HG02943 (cell line): ENCODE measurements around the gene PKNOX2.

Experiments
- ATAC-seq: cut with Tn5 transposase; IDR thresholded peaks from one replicate; pipeline ENCODE4 v1.9.1; 2021; ENCODE audit warnings: mild to moderate bottlenecking, low read depth, moderate library complexity; ENCODE audit not compliant: unreplicated experiment

Gene PKNOX2

DNA sequence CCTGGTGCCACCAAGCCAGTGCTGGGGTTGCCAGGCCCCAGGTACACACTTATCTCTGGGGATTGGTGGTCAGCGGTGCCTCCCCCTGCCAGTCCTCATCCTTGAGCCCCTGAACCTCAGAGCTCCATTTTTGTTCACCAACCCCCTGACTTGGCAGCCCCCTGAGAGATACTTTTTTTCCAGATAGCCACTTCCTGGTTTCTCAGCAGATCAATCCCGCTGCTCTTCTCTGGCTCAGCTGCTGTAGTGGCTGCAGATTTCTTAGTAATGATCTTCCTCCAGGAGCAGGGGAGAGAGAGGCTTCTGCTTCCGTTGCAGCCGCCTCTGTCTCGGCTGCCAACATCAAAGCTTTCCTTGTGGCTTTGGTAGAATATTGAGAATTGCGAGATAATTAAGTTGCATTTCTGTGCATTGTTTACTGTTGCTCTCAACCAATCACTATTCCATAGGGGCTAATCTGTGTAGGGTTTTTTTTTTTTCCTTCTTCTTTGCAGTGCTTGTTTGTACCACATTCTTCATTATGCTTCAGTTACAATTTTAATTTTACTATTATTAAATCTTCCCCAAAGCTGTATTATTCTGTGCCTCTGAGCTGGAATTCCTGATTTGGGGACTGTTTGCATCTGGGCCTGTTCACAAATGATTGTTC lies 92.1 kb downstream of the PKNOX2 start:
- no peak for ATAC-seq

DNA sequence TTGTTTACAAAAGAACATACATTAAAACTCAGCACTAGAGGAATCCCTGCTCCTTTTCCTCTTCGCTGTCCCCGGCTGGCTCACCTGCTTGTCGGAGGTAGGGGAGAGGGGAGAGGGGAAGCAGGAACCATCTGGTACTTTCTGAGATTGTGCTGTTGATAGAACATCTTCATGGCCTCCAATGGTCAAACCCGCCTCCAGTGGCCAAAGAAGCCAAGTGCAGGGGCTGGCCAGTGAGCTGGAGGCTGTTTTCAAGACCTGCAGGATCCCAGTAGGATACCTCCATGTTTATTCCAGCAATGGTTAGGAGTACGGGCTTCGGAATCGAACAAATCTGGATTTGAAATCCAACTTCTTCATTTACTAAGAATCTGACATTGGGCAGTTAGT lies 92.6 kb downstream of the PKNOX2 start:
- no peak for ATAC-seq

DNA sequence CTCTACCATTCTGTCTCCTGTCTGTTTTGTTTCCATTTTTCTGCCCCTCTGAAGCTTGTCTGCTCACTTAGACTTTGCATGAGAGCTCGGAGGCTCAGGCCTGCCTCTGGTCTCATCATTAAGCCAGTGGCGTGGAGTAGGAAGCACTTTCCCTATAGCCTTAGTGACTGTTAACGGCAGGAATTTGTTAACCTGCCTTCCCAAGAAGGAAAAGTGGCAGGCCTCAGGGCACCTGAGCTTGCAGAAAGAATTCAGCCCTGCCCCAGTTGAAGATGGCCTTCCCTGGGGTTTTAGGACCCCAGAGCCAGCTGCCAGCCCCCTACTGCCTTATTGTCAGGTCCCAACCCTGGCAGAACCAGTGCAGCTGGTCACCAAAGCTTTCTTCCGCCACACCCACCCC lies 93.2 kb downstream of the PKNOX2 start:
- no peak for ATAC-seq

DNA sequence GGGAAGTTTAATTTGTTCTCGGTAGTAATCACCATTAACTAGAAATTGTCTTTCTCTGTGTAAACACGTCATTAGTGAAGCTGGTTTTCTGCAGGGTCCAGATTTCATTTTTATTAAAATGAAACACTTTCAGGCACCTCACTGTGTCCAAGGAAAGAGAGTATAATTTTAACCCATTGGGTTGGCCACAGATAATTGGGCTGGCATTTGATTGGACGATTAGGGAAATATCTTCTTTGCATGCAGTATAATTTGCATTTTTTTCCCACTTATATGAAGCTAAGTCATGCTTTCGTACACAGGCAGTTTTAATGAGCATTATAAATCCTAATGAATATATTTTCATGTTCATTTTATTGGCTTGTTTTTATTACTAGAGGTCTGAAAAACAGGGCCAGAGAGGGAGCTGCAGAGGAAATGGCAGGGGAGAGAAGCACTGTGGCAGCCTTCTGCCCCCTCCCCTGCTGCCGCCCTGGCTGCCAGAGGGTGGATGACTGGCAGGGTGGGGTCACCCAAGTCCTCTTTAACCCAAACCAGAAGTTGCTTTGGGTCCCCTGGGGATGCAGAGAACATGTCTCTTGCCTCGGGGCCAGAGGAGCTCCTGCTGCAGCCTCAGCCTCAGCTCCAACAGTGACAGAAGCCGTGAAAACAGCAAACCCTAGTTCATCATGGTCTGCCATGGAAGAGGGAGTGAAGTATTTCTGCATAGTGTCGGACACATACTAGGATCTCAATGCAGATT lies 93.9 kb downstream of the PKNOX2 start:
- no peak for ATAC-seq

DNA sequence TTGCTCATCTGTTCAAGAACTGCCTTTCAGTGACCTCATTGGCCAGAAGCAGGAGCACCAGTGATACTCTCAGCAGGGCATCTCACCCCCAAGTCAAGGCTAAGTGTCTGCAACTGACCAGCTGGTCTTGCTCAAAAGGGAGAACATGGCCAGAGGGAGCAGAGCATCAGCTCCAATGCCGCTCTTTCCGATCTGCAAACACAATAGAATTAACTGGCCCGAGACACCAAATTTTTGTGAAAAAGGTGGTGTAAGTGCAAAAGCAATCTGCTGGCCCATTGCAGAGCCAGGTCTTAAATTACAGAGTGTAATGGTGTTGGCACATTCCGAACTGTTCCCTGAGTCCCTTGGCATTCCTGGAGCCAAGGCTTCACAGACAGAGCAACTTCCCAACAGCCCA lies 97.0 kb downstream of the PKNOX2 start:
- ATAC-seq: no peak

DNA sequence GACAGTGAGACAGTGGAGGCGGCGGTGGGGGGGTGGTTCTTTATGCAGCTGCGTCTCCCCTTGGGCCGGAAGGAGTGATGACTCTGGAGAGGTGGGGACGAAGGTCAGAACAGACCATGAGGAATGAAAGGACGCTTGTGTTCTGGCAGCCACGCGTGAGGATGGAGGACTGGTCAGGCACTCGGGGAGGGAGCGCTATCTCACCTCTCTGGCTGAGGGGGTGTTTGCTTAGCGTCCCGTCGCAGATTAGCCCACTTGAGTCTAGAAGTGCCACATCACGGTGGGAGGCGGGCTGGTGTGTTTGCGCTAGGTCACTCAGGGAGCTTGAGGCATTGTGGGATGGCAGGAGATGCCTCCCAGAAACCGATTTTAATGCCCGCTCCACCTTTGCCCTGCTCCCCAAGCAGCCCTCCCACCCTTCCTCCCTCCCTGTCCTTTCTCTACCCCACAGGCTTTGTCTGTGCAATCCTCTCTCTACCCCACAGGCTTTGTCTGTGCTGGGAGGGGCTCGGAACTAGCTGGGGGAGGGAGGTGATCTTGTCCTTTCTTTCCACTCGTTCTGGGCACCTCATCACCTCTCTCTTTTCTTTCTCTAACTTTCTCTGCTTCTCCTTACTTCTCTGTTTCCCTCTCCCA lies 97.8 kb downstream of the PKNOX2 start:
- ATAC-seq: no peak

DNA sequence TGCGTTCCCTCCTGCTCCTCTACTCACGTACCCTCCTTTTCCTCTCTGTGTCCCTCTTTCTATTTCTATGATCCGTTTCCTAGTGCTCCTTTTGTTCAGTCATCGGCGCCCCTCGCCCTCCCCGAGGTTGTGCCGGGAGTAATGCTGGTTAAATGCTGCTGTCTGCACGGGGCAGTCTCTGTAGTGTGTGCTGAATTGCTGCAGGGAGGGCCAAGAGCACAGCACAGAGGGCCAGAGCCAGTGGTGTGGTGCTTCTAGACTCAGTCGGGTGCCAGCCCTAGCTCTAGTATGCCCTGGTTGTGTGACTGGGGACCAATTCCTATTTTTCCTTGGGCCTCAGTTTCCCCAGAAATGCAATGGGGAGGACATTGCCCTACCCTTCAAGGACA lies 98.3 kb downstream of the PKNOX2 start:
- no peak for ATAC-seq

DNA sequence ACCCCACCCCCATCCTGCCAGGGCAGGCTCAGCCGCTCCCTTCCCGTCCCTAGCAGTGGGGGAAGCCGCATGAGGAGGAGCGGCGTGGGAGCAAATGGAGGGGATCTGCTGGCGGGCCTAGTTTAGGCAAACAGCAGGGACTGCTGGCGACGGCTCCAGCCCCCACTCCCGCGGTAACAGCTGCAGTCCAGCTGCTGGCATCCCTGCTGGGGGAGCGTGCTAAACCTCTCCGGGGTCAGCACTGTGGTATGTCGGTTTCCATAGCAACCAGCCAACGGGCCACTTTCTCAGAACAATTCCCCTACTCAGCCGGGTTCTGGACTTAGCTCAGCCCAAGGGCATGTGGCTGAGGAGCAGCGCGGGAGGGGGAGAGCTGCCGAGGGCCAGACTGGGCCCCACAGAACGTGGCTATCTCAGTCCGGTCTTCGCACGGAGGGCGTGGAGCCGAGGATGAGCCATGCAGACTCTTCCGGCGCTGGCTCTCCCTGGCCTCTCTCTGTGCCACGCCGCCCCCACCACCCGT lies 98.8 kb downstream of the PKNOX2 start:
- no peak for ATAC-seq

DNA sequence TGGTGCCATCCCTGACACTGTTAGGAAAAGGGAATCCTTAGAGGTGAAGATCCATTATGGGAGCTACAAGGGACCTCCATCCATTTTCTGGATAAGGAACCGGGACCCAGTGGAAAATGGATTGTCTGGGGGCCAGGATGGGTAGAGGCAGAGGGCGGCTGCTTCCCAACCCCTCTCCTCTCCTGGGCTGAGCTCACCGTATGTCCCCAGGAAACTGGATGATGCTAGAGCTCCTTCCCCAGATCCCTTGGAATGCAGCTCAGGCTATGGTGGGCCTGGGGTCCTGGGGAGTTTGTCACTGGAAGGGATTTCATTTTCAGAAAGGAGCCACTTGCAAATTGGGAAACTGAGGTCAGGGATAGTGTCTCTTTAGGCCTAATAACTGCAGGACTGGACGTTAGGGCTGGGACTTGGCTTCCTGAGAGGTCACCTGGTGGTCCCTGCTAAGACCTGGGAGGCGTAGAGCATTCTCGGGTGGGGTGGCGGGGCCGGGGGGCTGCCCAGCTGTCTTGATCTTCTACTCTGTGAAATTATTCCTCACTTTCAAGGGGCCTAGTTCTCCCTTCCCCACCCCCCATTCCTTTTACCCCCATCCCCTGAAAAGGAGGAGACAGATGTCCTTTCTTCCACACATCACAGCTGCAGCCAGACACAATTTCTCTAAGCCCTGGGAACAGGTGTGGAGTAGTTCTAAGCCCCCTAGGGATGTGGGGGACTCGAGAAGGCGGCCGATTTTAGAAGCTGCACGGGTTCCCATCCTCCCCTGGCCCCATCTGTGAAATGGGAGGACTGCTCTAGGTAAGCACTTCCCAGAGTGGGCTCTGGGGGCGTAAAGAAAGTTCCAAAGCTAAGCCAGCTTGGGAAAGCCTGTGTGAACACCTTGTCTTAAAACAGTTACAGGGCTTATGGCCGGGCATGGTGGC lies 99.8 kb downstream of the PKNOX2 start:
- no peak for ATAC-seq

DNA sequence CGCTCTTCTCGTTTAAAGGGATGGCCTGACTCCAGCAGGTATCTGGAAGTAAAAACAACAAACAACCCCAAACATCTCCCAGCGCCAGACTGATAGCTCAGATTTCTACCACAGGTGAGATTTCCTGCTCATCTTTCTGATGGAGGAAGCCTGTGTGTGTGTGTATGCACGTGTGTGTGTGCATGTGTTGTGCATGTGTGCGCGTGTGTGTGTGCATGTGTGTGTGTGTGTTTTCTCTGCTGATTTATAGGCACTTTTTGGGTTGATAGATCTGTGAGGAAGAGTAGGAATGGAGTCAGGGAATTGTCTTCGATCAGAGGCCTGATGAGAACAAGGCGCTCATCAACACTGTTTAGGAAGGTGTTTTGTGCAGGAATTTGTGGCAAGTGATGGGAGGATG lies 103.0 kb downstream of the PKNOX2 start:
- ATAC-seq: no peak

DNA sequence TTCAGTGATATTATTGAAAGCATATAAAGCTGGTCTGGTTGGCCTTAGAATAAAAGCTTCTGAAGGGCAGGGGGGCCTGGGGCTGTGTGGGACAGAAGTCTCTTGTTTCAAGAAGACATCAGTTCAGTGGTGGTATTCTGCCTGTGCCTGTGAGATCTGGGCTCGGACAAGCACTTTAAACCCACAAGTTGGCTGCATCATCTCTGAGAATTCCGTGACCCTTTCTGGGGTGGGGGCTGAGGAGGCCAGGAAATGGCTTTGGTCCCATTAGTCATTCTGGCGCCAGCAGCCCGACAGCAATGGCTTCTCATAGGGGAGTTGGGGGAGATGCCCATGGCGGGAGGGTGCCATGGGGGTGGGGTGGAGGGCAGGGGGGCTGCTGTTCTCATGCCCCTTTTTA lies 104.1 kb downstream of the PKNOX2 start:
- ATAC-seq: no peak

DNA sequence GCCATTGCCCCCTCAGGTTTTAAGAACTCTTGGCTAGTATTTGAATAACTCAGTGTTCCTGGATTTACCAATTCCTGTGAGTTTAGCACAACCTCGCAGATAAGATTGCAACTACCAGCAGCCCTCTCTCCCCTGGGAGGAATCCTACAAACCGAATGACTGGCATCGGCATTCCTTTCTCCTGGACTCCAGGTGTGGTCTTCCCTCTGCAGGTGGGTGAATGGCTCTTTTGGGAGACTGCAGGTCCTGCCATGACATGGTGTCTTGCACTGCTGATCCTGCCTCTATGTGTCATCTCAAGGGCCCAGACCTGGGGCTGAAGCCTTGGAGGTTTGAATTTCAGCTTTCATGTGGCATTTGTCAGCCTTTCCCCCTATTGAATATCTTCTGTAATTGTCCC lies 105.6 kb downstream of the PKNOX2 start:
- no peak for ATAC-seq

DNA sequence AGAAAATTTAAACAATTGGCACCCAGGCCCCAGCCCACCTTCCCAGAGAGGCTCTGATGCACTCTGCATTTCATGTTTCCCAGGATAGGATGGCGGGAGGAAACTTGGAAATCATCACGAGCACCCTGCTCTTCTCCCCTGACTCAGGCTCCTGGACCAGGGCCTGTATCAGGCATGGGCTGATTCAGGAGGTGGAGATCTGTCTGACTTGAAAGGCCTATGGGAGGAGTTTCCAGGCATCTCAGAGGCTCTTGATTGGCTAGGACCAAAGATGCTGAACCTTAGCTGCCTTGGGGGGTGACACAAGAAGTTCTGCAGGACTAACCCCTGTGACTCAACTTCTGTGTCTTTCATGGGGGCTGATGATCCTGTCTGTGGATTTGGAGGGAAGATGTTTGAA lies 106.2 kb downstream of the PKNOX2 start:
- ATAC-seq: no peak

DNA sequence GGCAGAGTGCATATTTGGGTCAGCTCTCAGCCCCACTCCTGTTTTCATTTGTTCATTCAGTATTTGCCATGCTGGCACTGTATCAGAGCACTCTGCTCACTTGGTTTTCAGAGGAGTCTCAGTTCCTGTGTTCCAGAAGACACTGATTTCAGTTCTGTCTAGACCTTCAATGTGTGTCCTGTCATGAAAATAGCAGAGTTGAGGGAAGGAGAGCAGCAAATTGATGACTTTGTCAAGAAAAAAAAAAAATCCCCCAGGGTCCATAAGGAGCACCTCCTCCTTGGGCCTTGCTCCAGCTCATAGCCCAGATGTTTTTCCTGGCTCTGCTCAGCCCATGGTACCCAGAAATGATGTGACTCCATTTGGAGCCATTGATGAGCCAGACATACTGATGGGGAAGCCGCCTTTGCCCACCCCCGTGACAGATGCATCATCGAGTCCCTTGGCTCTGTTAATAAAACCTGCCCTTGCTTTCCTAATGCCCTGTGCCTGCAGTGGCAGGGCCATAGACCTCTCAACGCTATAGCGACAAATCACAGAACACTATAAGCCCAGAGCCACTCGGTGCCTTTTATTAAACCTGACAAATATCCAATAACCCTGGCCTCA lies 107.0 kb downstream of the PKNOX2 start:
- no peak for ATAC-seq

DNA sequence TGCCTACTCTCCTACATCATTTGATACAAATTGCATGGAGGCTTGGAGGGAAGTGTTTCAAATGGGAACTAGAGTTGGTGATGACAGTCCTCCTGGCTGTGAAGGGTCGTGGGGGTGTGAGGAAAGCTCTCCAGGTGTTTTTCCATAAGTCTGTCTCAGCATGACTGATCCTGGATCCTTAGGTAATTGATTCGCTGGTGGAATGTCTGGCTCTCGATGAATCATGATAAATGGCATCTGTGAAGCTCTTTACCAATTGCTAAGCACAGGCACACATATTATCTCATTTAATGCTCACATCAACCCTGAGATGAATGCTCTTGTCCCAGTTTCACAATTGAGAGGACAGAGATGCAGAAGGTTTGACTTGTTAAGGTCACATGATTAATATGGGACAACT lies 107.5 kb downstream of the PKNOX2 start:
- no peak for ATAC-seq

DNA sequence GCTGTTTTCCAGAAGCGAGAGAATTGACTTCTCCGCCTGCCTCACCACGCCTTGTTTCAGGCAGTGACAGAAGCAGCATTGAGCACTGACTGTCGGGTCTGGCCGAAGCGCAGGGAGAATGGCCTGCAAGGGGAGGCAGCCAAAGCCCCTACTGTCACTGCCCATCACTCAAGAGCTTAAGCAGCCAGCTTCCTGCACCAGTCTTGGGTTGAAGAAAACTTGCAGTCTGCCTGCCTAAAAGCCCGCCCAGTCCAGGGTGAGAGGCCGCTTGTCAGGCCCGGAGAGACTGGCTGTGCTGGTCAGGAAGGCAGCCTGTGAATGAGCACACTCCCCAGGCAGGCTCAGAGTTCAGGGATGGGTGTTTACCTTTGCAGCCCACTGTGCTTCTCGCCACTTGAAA lies 108.3 kb downstream of the PKNOX2 start:
- no peak for ATAC-seq

DNA sequence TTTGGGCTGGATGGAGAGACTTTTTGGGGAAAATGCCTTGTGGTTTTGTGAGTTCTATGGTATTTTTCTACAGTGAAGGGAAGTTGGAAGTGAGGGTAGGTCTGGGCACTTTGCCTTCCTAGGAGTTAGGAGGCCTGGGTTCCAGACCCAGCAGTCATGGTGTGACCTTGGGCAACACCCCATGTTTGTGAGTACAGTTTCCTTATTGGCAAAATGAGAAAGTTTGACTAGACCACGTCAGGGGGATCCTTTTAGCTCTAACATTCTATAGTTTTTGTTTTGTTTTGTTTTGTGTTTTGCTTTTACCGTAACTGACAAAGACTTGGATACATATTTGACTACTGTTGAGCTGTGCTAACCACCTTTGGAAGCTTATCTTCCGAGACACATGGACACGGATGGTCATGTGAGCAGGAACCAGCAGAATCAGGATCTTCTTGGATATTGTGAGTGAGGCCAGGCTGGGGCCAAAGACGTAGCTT lies 109.0 kb downstream of the PKNOX2 start:
- no peak for ATAC-seq

DNA sequence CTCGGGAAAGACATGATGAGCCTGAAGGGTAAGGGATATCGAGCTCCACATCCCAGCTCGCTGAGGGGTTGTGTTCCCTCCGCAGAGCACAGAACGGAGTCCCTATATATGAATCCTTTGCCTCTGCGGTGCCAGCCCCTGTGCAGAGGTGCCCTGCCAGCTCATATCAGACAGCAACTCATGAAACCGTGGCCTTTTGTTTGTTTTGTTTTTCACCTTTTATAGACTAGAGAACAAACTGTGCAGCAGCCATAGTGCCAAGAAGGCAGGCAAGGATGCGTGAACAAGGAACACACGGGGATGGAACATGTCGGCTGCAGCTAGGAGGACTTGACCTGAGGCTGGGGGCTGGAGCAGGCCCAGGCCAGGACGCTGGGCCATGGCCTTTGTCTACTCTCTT lies 109.8 kb downstream of the PKNOX2 start:
- no peak for ATAC-seq

DNA sequence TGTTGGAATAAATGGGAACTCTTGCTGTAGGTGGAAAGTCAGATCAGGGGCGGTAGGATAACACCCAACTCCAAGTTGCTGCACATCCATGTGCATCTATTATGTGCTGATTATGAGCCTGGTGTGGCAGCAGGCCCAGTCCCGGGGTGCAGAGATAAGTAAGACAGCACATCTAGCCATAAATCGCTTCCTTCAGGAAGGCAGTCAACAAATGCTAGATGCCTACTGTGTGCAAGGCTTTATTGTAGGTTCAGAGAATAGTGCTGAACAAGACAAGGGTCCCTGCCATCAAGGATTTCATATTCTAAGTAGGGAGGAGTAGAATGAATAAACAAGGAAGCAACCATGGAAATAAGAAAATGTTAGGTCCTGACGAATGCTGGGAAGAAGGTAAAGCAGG lies 110.2 kb downstream of the PKNOX2 start:
- no peak for ATAC-seq
